GM12864 (cell line): Measurements from ENCODE around the gene NDUFAF4.
A peak's percentile ranks its signal among the peaks of the same experiment; 100 is the strongest.
"Not testable (repeated sequence)": the region's sequence is repeated elsewhere in the genome, so short reads cannot be mapped to it uniquely, and the experiment has no call there.

Experiments used
- DNase-seq: peaks from one replicate; pipeline ENCODE4 v3.0.0-alpha.2; 2011; ENCODE audit warnings: low read depth
- H3K4me3 ChIP-seq: 2 replicates; pipeline ENCODE4 v1.5.1; 2011; ENCODE audit warnings: mild to moderate bottlenecking, low read depth, low read length, control low read depth
- CTCF ChIP-seq: IDR thresholded peaks from 2 replicates; pipeline ENCODE4 v1.5.1; 2011; ENCODE audit warnings: low read depth, mild to moderate bottlenecking, moderate library complexity, low read length, control low read depth, inconsistent platforms; ENCODE audit errors: missing control alignments

NDUFAF4 gene

GRCh38 chr6:96900873-96901272 lies 3.2 kb upstream of the NDUFAF4 start:
- no peak for TF ChIP-seq CTCF
- no peak overlapping the region for H3K4me3 ChIP-seq
- DNase-seq, result no peak

- DNase-seq, result no peak
- no peak overlapping the region for H3K4me3 ChIP-seq
- no peak for TF ChIP-seq CTCF
These were observed 1.8 kb upstream of the NDUFAF4 start for GRCh38 chr6:96899451-96899998.

- DNase-seq, result no peak
- no peak overlapping the region for H3K4me3 ChIP-seq
- no peak for TF ChIP-seq CTCF
These were observed 1.3 kb upstream of the NDUFAF4 start for GRCh38 chr6:96899019-96899418.

GRCh38 chr6:96898241-96898851 lies 655 bp upstream of the NDUFAF4 start:
- peak overlapping the region; percentile 56 for H3K4me3 ChIP-seq
- no peak for DNase-seq
- no peak for TF ChIP-seq CTCF

- TF ChIP-seq CTCF, result no peak
- no peak for DNase-seq
- H3K4me3 ChIP-seq, result no peak overlapping the region
These were observed 8.5 kb downstream of the NDUFAF4 start for GRCh38 chr6:96889146-96889545.

GRCh38 chr6:96888745-96889144 lies 8.9 kb downstream of the NDUFAF4 start:
- no peak overlapping the region for H3K4me3 ChIP-seq
- TF ChIP-seq CTCF, result no peak
- DNase-seq, result no peak

GRCh38 chr6:96886519-96886918 lies 11.2 kb downstream of the NDUFAF4 start:
- no peak for DNase-seq
- H3K4me3 ChIP-seq, result no peak overlapping the region
- TF ChIP-seq CTCF, result no peak

- not testable (repeated sequence) for H3K4me3 ChIP-seq
- DNase-seq, result peak; percentile 34
These were observed 12.5 kb downstream of the NDUFAF4 start for GRCh38 chr6:96885187-96885631.
